NB4 (cell line): ENCODE measurements around the gene RPL19.

ENCODE experiments used
- DNase-seq: peaks from one replicate; pipeline ENCODE4 v3.0.0; 2010; ENCODE audit warnings: low read depth
- H3K4me3 ChIP-seq: one replicate; pipeline ENCODE4 v1.5.1; 2011; ENCODE audit warnings: mild to moderate bottlenecking, low read depth, low read length, moderate library complexity
- CTCF ChIP-seq: IDR thresholded peaks from one replicate; pipeline ENCODE4 v1.5.1; 2012; ENCODE audit warnings: low read depth, low read length
- MYC ChIP-seq: IDR thresholded peaks from 2 replicates; pipeline ENCODE4 v1.6.1; 2011; ENCODE audit warnings: low read depth, low read length
- POLR2A ChIP-seq: IDR thresholded peaks from 2 replicates; pipeline ENCODE4 v1.6.1; 2011; ENCODE audit warnings: mild to moderate bottlenecking; ENCODE audit not compliant: insufficient read length; ENCODE audit errors: extremely low read depth
- TF ChIP-seq, protein P1 (sequence below): IDR thresholded peaks from 2 replicates; pipeline ENCODE4 v1.6.1; 2011; ENCODE audit warnings: low read depth, low read length

The RPL19 gene

GRCh38 chr17:39200070-39200879 is at the start of gene RPL19:
Gene RPL19 (plus strand): TSS chr17:39200283. CDS start chr17:39200345, 62 bp downstream.
- peak; percentile 50 for DNase-seq
- peak; percentile 80 for TF ChIP-seq MYC
- TF ChIP-seq POLR2A: peak; percentile 94
- TF ChIP-seq, protein P1, sequence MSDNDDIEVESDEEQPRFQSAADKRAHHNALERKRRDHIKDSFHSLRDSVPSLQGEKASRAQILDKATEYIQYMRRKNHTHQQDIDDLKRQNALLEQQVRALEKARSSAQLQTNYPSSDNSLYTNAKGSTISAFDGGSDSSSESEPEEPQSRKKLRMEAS: no peak
- peak within 1 kb of the TSS; percentile 99 for H3K4me3 ChIP-seq

DNA sequence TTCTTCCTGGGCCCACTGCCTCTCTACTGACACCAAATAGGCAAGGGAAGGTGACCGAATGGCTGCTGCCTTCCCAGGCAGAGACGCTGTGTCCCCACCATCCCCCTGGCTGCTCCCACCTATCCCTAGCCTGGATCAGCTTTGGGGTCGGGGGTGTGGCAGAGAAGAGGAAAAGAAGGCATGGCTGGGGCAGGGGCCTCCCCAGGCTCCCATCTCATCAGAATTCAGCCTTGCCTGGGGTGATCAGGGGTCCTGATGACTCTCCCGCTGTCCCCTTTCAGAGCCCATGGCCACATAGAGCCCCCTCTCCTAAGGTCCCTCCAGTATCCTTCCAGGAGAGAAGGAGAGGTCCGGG is 49.3 kb upstream of the RPL19 start:
- no peak for DNase-seq
- TF ChIP-seq CTCF: no peak
- no peak for TF ChIP-seq MYC
- TF ChIP-seq, protein P1: no peak
- no peak for TF ChIP-seq POLR2A
- H3K4me3 ChIP-seq: no peak overlapping the region

DNA sequence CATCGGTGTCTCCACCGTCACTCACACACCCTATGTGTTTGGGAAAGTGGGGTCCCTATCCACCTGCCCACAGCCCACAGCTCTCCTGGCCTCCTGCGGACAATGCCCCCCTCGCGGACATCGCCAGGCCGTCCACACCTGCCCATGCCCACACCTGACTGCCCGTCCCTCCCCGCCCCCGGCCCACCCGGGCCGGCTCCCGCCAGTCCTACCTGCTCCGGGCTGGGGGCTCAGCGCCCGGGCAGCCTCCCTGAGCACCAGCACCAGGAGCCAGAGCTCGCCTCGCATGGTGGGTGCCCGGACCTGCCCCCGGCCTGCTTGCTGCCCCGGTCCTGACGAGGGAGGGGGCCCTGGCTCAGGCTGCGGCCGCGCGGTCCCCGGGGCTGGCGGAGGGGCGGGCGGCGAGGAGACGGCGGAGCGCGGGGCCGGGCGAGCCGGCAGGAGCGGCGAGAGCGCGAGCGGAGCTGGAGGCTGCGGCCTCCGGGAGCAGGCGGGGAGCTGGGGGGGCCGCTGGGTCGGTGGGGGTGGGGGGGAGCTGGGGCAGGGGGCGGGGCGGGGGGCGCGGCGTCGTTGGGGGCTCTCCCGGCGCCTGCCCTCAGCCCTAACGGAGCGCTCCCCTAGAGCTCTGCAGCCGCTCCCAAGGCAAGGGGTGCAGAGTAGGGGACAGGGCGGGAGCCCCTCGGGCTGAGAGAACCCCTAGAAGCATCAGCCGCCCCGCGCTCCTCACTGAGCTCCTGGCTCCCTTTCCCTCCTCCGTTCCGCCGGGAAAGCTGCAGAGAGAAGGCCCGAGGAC is 48.7 kb upstream of the RPL19 start, which contains the start of gene PLXDC1:
TSS of gene PLXDC1 (minus strand) at position 488 of the 793 bp plus-strand sequence. CDS start at position 288, 200 bp downstream.
- H3K4me3 ChIP-seq: no peak within 1 kb of the TSS
- TF ChIP-seq, protein P1: no peak
- TF ChIP-seq CTCF (no peak), MYC (no peak), POLR2A (no peak)
- DNase-seq: no peak

- H3K4me3 ChIP-seq: no peak overlapping the region
- TF ChIP-seq POLR2A (no peak), MYC (no peak)
- DNase-seq: no peak
These were observed 47.9 kb upstream of the RPL19 start for GRCh38 chr17:39151943-39152818.

DNA sequence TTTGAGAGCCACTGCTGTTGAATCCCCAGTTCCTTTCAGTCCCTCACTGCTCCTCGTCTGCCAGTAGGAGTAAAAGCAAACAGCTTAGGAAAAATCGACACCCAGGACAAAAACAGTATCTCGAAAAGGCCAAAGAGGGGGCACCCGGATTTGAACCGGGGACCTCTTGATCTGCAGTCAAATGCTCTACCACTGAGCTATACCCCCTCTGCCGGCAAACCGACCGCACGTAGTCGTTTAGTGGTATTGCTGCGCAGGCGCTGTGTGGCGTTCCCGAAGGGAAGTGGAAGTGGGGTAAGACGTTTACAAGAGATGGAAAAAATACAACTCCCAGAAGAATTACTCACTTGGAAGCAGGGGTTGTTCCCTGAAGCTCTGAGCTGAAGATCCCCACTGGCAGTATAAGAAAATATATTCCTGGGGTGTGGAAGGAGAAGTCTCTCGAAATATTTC is 46.5 kb upstream of the RPL19 start:
- DNase-seq: peak; percentile 86
- peak overlapping the region; percentile 92 for H3K4me3 ChIP-seq
- TF ChIP-seq CTCF (no peak), MYC (0 out of 2 replicates have a peak, but pooled peaks have one; percentile 29)
- TF ChIP-seq, protein P1: 0 out of 2 replicates have a peak, but pooled peaks have one; percentile 19

DNA sequence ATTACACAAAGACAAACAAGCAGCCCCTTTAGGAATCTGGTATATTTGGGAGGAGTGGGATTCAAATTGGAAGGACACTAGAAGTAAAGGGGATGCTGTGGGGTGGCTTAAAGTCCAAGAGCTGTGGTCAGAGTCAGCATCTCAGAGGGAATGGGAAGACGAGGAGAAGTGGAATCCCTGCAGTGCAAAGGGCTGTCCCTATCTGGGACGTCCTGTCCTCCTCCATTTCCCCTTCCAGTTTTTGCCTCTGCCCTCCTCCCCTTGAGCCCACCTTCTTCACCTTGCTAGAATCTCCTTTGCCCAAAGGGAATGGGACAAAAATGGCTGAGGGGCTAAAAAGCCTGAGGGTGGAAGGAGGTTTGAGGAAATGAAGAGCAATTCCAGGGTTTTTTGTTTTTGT is 44.4 kb upstream of the RPL19 start:
- no peak overlapping the region for H3K4me3 ChIP-seq
- TF ChIP-seq, protein P1: no peak
- TF ChIP-seq POLR2A: no peak
- no peak for TF ChIP-seq CTCF
- TF ChIP-seq MYC: no peak
- no peak for DNase-seq
